ENCODE results near the gene SMURF1.

GRCh38 chr7:99126921-99127553, 16.9 kb downstream of the SMURF1 start:
- TF ChIP-seq POLR2AphosphoS5 (IDR thresholded peaks at IDR 0.05) = no peak
- TF ChIP-seq CTCF (IDR thresholded peaks at IDR 0.05) = no peak

Measured in sigmoid colon (tissue), 4 donors.